ENCODE results near the gene KRTAP26-1. TPM values are rescaled to one million over a fixed set of nuclear protein-coding genes. Genes with fewer than 3 reads are reported as not detected.

Gene KRTAP26-1
- total RNA-seq, 4 donors from 2014 or later: not detected

- TF ChIP-seq POLR2A (IDR thresholded peaks at IDR 0.05): no peak
- TF ChIP-seq CTCF (IDR thresholded peaks at IDR 0.05 in 4 of 5, conservative IDR thresholded peaks at IDR 0.05 in 1 of 5): no peak
- Histone ChIP-seq H3K9me3 (no peaks in the 10 kb centered on the region), H3K27ac (no peak overlapping the region), H3K36me3 (no peaks in the 10 kb centered on the region), H3K4me3 (no peak overlapping the region), H3K27me3 (no peaks in the 10 kb centered on the region), H3K4me1 (no peaks in the 10 kb centered on the region)
- in situ Hi-C loops (cut with MboI; ENCODE audit: low sequenced_read_pairs in 4 of 4) (loop anchor here in 2 of 4 donors (25.0 kb wide), 1 partner anchor 750 kb away; no protein-coding TSS in a partner anchor), intact Hi-C loops (cut with DNase I; ENCODE audit: low total_unique reads) (no loop called here)
- no peak for ATAC-seq
- DNase-seq: no peak
Observed at GRCh38 chr21:30337772-30338171, 17.7 kb upstream of the KRTAP26-1 start.

DNA sequence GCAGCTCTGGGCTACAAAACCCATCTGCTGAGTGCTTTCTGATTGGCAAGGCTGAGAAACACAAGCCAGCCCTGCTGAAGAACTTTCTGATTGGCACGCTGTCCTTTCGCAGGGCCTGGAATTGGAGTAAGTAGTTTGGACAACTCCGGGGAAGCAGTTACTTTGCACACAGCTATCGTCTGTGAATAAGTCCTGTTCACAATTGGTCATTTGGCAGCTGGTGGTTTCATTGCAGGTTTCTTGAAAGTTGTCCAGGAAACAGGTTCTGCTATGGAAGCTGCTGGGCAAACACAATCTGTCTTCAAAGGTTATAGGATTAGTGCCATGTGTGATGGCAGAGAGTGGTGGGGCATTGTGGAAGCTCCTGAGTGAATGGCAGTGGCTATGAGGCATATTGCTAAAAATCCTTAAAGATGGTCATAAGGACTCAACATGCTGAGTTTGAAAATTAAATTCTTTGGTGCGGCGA, 17.2 kb upstream of the KRTAP26-1 start, which contains the start of gene KRTAP27-1:
Gene KRTAP27-1, minus strand, starts transcription at position 419 of the 469 bp plus-strand sequence. Its CDS starts 26 bp downstream, at position 393.
- intact Hi-C loops (cut with DNase I; ENCODE audit: low total_unique reads): no loop called here
- no peak within 1 kb of the TSS for H3K27ac ChIP-seq
- H3K9me3 ChIP-seq: no peaks in the 10 kb centered on the region
- no peak for DNase-seq
- in situ Hi-C loops (cut with MboI; ENCODE audit: low sequenced_read_pairs in 4 of 4): loop anchor here in 2 of 4 donors (25.0 kb wide), 1 partner anchor 750 kb away; no protein-coding TSS in a partner anchor
- TF ChIP-seq CTCF (IDR thresholded peaks at IDR 0.05 in 4 of 5, conservative IDR thresholded peaks at IDR 0.05 in 1 of 5) (no peak), POLR2A (IDR thresholded peaks at IDR 0.05) (no peak)
- no peak within 1 kb of the TSS for H3K4me3 ChIP-seq
- no peaks in the 10 kb centered on the region for H3K27me3 ChIP-seq
- ATAC-seq: no peak
- no peaks in the 10 kb centered on the region for H3K4me1 ChIP-seq
- no peaks in the 10 kb centered on the region for H3K36me3 ChIP-seq

DNA sequence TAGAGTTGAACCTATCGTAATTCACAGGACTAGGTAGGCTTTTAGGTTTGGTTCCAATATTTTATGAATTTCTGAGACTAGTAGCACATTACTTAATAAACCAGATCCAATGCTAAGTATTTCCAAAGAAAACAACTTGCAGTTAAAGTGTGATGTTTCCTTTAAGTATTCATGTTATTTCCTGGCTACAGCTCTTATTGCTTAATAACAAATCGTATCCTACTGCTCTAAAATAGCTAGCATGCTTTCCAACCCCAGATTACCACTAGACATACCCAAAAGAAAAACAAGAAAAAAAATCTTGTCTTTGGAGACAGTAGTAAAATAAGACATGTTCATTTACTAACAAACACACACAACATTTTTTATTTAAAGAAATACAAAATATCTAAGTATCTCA, 16.5 kb upstream of the KRTAP26-1 start:
- intact Hi-C loops (cut with DNase I; ENCODE audit: low total_unique reads): no loop called here
- Histone ChIP-seq H3K36me3 (no peaks in the 10 kb centered on the region), H3K9me3 (no peaks in the 10 kb centered on the region), H3K4me1 (no peaks in the 10 kb centered on the region), H3K27me3 (no peaks in the 10 kb centered on the region), H3K4me3 (no peak overlapping the region), H3K27ac (no peak overlapping the region)
- in situ Hi-C loops (cut with MboI; ENCODE audit: low sequenced_read_pairs in 4 of 4): loop anchor here in 2 of 4 donors (25.0 kb wide), 1 partner anchor 751 kb away; no protein-coding TSS in a partner anchor
- TF ChIP-seq CTCF (IDR thresholded peaks at IDR 0.05 in 4 of 5, conservative IDR thresholded peaks at IDR 0.05 in 1 of 5): no peak
- no peak for TF ChIP-seq POLR2A (IDR thresholded peaks at IDR 0.05)
- DNase-seq (no peak), ATAC-seq (no peak)

- no peaks in the 10 kb centered on the region for H3K36me3 ChIP-seq
- H3K4me3 ChIP-seq: no peak overlapping the region
- TF ChIP-seq POLR2A (IDR thresholded peaks at IDR 0.05): no peak
- TF ChIP-seq CTCF (IDR thresholded peaks at IDR 0.05 in 4 of 5, conservative IDR thresholded peaks at IDR 0.05 in 1 of 5): no peak
- H3K4me1 ChIP-seq: no peaks in the 10 kb centered on the region
- H3K27ac ChIP-seq: no peak overlapping the region
- DNase-seq (no peak), ATAC-seq (no peak)
- H3K9me3 ChIP-seq: no peaks in the 10 kb centered on the region
- intact Hi-C loops (cut with DNase I; ENCODE audit: low total_unique reads) (no loop called here), in situ Hi-C loops (cut with MboI; ENCODE audit: low sequenced_read_pairs in 4 of 4) (loop anchor here in 2 of 4 donors (25.0 kb wide), 1 partner anchor 754 kb away; no protein-coding TSS in a partner anchor)
- H3K27me3 ChIP-seq: no peaks in the 10 kb centered on the region
Observed at GRCh38 chr21:30333736-30334135, 13.6 kb upstream of the KRTAP26-1 start.
